Activated CD8-positive, alpha-beta memory T cell treated with anti-CD3 and anti-CD28 coated beads, Interleukin-2, amount 50 U/mL, for 24 hours (primary cell): ENCODE data around the gene TRMT112.
A peak's percentile ranks its signal among the peaks of the same experiment; 100 is the strongest.

Experiments
- DNase-seq: peaks from one replicate; pipeline ENCODE4 v3.0.0-alpha.2; 2020; ENCODE audit errors: extremely low read depth

Gene TRMT112

GRCh38 chr11:64275031-64275800 lies 42.1 kb downstream of the TRMT112 start:
- no peak for DNase-seq

DNA sequence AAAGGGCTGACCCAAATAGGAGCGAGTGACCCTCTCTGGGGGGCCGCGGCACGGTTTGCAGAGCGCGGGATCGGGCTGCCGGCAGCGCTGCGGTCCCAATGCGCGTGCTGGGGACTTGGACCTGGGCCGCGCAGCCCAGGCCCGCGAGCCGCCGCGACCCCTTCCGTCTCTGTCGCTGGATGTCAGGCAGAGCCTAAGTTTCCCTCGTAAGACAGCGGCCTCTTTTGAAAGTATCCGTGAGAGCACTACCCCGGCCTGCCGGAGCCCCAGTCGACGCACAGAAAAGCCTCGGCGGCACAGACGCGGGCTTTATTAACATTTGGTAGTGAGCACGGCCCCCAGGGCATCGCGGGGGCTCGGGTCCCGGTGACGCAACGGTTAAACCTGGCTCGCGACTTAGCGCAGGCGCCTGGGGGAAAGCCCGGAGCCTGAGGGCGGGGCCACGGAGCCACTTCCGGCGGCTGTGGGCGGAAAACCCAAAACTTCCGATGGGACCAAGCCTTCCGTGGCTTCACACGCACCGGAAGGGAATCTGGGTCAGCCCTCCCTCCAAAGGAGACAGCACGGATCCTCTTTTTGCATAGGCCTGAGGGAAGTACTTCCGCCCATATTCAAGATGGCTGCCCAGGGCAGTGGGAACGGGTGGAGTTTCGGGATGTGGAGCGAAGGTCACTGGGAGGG lies 47.7 kb downstream of the TRMT112 start:
- DNase-seq, result peak; percentile 96

DNA sequence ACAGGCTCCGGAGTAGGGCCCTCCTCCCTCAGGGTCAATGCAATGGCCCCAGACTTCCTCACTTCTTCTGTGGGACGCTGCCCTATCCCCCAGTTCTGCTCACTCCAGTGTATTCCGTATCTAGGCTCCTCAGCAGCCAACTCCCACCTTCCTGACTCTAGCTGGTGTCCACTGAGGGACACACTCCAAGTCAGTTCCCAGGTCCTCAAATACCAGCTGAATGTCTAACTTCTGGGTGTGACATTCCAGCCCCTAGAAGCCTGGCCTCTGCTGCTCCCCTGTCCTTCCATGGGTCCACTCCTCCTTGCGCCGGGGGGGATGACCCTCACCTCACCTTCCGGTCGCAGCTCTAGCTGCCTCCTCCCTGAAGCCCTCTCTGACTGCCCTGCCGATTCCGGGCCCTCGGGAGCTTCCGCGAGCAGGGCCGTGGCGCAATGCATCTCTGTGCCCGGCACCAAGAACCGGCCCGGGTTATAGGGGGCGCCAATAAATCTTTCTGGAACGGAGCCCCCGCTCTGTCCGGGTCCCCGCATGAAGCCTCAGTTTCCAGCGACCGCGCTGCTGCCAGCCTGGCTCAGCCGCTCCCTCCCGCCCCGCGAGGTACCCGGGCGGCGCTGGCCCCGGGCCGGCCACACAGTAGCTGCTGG lies 48.3 kb downstream of the TRMT112 start:
- DNase-seq, result no peak

DNA sequence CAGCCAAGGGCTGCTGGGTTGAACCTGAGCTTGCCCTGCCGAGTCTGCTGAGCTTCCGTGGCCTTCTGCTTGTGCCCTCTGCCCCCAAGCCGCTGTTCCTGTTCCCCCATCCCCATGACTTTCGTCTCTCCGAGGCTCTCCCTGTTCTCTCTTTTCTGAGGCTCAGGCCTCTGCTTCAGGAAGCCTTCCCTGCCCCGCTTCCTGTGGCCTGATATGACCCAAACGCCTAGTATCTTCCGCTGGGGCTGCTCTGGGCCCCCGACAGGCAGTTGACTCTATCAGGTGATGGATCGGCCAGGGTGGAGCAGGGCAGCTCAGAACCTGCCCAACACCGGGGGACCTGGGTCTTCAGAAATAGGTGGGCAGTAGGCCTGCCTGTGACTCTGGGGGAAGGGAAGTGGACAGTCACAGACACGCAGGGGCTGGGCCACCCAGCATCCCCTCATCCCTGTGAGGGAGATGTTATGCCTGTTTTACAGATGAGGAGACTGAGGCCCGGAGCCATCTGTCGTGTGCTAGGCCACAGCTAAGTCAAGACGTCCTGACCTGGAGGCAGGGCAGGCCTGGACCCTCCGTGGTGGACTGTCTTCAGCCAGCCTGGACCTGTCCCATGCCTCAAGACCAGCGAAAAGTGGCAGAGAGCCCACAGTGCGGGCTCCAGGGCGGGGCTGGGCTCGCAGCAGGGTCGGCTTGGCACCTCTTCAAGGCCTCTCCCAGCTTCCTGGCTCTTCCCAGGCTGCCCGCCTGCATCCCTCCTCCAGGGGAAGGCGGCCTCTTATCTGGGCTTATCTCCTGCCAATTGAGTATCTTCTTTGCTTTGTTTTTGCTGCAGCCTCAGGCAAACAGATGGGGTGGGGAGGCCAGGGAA lies 49.1 kb downstream of the TRMT112 start:
- DNase-seq, result no peak

DNA sequence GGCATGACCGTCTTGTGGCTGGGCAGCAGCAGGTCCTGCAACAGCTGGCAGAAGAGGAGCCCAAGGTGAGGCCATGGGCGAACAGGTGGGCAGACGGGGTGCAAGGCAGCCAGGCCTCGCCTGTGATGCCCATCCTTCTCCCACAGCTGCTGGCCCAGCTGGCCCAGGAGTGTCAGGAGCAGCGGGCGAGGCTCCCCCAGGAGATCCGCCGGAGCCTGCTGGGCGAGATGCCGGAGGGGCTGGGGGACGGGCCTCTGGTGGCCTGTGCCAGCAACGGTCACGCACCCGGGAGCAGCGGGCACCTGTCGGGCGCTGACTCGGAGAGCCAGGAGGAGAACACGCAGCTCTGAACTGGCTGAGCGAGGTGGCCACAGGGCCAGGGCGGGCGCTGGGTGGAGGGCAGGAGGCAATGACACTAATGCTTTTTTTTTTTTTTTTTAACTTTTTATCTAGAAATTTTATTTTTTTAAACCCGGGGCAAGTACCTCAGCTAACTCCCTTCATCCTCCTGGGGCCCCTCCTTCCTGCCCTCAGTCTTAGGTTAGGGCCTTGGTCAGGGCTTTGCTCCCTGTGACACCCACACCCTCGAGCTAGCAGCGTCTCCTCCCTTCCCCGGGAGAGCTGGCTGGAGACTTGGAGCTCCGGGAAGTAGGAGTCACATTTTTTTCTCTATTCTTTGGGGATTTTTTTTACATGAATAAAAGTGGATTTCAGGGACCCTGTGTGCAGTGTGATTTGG lies 50.0 kb downstream of the TRMT112 start:
- DNase-seq, result no peak
